Measurements from ENCODE around the gene HECW1.

DNA sequence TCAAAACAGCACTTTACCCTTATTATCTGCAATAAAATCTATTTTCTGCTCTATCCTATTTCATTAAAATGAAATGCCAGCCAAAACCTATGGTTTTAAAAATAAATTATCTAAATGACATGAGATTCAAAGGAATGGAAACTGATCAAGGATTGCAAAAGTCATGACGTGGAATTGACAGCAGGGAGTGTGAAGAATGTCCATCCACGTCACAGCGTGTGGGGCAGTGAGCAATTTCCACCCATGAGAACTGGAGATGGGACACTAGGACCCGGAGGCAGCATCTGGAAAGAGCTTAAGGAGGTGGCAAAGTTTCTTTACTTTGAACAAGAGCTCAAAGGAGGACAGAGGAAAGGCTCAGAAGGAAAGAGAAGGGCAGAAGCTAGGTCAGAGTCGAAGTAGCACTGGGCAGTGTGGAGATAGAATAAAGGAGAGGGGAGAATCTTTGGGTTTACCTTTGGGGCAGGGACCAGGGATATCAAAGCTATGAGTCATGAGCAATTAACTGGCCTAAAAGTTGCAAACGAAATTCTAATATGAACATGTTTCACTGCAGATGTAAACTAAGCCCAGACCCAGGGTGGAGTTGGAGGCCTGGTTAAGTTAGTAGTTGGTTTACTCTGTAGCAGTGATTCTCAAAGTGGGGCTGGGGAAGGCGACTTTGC lies 445.5 kb downstream of the HECW1 start:
- no peak for TF ChIP-seq EZH2 (IDR thresholded peaks at IDR 0.05; ENCODE audit: insufficient read depth, poor library complexity, severe bottlenecking)
- no peak for TF ChIP-seq EZH2phosphoT487 (IDR thresholded peaks at IDR 0.05; ENCODE audit: insufficient read depth, low read depth)
